DMS 273 (cell line): ENCODE results near the gene FUBP3.
"Not testable (repeated sequence)": the region's sequence is repeated elsewhere in the genome, so short reads cannot be mapped to it uniquely, and the experiment has no call there.

Experiments
- DNase-seq: peaks from one replicate; lab custom pipeline; 2025; ENCODE audit not compliant: unreplicated experiment; lab: John Stamatoyannopoulos, UW

The FUBP3 gene

DNA sequence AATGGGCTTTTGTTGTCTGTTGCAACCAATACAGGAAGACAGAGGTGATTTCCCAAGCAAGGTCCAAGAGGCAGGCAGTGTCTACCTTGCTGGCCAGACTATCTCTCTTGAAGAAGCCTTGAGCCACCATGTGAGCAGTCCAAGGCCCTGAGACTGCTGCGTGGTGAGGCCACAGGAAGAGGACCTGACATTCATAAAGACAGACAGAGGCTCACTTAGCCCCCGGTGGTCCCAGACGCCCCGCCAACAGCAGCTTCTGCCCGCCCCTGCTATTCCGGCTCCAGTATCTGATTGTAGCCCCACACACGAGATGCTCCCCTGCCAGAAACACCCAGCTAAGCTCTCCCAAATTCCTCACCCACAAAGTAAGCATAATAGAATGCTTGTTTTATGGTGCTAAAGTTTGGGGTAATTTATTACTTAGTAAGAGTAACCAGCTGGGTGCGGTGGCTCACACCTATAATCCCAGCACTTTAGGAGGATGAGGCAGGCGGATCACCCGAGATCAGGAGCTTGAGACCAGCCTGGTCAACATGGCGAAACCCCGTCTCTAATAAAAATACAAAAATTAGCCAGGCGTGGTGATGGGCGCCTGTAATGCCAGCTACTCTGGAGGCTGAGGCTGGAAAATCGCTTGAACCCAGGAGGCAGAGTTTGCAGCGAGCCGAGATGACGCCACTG, 22.8 kb upstream of the FUBP3 start:
- DNase-seq = no peak

DNA sequence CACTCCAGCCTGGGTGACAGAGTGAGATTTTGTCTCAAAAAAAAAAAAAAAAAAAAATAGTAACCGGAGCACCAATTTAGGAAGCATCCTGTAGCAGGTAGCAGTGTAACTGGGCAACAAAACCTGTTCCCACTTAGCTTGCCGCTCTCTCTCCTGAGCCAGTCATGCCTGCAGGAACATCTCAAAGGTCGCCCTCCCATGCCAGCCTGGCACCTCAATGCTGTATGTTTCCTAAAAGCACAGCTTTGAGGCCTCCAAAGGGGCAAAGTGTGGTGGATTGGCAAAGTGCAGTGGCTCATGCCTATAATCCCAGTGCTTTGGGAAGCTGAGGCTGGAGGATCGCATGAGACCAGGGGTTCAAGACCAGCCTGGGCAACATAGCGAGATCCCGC, 22.3 kb upstream of the FUBP3 start:
- DNase-seq = no peak

DNA sequence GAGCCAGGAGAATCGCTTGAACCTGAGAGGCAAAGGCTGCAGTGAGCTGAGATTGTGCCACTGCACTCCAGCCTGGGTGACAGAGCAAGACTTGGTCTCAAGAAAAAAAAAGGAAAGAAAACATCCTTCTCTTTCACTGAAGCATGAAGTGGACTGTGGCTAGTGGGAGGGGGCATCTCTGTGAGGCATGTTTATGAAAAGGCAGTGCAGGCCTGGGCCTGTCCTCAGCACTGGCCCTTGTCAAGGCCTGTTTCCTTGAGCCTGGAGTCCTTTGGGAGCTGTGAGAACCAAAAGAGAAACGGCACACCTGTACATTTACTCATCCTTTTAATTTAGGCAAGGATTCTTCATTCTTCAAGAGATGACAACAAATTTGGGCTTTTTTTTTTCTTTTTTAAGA, 18.3 kb upstream of the FUBP3 start:
- peak; percentile 34 for DNase-seq

DNA sequence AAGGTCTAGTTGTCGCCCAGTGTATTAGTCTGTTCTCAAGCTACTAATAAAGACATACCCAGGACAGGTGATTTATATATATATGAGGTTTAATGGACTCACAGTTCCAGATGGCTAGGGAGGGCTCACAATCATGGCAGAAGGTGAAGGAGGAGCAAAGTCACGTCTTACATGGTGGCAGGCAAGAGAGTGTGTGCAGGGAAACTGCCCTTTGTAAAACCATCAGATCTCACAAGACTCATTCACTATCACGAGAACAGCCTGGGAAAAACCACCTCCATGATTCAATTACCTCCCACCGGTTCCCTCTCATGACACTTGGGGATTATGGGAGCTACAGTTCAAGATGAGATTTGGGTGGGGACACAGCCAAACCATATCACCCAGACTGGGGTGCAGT, 16.9 kb upstream of the FUBP3 start:
- DNase-seq = not testable (repeated sequence)

DNA sequence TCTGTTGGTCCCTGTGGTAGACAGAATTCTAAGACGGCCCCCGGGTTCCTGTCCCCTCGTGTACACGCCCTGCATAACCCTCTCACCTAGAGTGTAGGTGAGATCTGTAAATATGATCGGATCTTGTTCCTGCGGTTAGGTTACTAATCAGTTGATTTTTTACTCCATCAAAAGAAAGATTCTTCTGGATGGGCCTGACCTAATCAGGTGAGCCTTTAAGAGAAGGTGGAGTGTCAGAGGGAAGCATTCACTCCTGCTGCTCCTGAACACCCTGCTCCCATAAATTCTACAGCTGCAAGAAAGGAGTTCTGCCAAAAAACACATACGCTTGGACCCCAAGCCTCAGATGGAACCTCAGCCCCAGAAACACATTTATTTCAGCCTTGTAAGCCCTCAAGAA, 15.6 kb upstream of the FUBP3 start:
- DNase-seq = no peak

DNA sequence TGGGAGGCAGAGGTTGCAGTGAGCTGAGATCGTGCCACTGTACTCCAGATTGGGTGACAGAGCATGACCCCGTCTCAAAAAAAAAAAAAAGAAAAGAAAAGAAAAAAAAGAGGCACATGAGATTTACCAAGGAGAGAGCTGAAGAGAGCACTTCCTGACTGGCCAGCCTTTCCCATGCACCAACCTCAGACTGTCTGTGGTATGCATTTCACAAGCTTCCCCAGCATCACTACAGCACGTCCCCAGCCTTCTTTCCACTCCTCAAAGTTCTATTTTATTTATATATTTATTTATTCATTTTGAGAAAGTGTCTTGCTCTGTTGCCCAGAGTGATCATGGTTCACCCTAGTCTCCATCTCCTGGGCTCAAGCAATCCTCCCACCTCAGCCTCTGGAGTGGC, 13.6 kb upstream of the FUBP3 start:
- DNase-seq = no peak

DNA sequence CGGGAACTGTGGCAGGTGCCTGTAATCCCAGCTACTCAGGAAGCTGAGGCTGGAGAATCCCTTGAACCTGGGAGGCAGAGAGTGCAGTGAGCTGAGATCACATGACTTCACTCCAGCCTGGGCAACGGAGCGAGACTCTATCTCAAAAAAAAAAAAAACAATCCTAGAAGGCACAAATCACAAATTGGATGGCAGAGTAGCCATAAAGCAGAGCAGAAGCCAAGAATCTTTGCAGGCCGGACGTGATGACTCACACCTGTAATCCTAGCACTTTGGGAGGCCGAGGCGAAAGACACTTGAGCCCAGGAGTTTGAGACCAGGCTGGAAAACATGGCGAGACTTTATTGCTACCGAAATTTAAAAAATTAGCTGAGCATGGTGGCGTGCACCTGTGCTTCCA, 9.2 kb upstream of the FUBP3 start:
- DNase-seq = no peak

DNA sequence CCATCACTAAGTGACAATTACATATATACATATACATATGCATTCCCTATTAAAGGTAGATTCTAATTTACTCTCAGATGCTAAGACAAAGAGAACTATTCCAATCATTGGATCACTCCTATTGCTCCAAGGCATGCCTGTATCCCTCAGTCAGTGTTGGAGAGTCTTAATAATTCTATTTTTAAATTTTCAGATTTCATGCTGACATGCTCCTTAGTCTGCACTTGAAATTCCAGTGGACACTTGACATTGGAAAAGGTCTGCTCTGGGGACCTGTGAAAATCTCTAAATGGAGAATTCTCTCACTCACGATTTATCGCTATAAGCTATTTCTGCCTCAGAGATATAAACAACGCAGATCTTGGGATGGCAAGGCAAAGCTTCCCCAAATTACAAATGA, 3.9 kb upstream of the FUBP3 start:
- DNase-seq = no peak

DNA sequence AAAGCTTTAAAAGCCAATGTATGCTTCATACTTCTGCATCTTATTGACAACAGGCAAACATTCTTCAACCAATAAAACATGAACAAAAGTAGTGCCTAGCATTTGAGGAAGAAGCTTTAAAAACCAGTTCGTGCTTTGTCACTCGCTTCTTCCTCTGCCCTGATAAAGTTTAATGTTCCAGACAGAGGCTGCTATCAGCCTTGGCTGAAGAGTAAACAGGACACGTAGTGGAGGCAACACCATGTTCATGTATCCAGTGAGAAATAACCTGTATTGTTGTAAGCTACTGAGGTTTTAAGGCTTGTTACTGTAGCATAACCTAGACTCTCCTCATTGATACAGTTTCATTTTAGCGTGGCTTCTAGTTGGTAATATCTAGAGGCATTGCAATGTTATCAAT, 3.2 kb upstream of the FUBP3 start:
- peak; percentile 25 for DNase-seq

DNA sequence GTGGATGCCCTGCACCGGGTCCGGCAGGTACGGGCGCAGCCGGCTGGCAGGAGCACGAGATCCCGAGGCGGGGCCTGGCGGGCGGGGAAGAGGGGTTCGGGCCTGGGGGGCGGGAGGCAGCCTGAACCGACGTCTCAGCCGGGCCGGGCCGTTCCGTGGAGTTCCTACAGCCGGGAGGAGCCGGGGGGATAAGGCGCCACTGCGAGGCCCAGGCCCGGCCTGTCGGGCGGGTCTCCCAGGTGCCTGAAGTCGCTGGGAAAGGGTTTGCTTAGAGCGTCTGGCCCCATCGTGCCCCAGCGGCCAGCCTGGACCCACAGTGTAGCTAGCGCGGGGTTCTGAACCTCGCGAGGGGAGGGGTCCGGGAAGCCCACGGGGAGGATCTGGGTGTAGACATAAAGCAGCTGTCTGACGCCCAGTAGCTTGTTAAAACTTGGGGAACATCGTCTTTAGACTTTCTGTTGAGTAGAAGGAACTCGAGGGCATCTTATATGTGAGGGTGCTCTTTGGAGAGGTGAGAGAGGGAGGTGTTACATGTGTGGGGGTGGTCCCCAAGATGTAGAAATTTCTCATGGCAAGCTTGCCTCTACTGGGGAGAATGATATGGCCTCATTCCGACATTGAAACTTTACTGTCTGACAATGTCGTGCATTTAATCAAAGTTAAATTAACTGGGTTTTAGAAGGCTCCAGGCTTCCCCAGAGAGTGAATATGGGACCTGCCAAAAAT, 524 bp downstream of the FUBP3 start:
- DNase-seq = peak; percentile 53

DNA sequence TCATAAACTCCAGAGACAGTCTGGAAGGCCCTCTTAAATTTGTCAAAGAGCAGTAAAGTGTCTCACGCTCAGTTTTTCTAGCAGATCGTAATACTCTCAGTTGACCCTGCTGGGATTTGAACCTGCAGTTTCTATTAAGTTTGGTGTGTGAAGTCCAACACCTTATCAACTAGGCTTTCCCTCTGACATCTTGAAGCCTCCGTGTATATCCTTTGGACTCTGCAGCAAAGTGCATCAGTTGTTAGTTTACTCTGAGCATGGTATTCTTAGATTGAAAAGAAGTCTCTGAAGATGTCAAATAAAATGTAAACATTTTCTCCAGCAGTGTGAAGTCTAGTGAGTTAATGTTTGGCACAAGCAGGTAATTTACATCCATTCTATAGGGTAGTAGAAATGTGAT, 2.4 kb downstream of the FUBP3 start:
- DNase-seq = no peak

DNA sequence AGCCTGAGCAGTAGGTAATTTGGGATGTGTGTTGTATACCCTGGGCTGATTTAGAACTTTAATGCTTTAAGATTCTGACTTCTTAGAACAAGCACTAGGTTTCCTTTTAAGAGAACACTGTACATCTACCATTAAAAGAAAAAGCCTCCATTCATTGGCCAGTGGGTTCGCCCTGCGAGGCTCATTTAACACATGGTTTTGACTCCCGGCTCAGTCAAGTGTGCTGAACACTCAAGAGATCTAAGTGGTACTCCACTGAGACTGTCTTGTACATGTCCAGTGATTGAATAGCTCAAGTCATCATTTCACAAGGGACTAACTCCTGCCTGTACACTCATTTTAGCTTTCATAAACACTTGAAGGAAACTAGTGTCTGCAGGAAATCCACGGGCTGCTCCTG, 3.9 kb downstream of the FUBP3 start:
- no peak for DNase-seq

DNA sequence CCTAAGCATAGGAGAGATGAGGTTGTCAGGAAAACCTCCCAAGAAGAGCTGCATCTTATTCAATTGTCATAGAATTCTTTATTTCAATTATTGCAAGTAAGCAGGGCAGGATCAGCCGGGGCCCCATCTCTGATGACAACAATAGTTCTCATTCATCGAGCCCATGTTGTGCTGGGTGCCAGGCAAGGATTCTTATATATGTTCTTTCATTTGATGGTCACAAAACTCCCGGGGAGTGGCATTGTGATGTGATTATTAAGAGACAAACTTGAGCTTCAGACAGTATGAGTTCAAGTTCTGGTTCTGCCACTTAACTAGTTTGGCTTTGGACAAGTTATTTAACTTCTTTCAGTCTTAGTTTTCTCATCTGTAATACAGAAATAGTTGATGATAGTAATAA, 8.5 kb downstream of the FUBP3 start:
- DNase-seq = no peak

DNA sequence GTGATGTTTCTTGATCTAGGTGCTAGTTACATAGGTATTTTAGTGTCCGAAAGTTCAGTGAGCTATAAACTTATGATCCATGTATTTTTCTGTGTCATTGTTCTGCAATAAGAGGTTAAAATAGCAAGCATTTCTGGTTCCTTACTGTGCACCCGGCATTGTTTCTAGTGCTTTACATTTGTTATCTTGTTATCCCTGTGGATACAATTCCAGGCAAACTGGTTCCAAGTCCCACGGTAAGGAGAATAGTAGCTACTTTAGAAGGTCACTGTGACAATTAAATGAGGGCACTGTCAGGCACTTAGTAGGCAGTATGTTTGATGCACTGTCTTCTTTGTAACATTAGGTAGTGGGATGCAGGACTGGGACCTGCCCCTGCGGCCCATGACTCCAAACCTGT, 9.0 kb downstream of the FUBP3 start:
- no peak for DNase-seq

DNA sequence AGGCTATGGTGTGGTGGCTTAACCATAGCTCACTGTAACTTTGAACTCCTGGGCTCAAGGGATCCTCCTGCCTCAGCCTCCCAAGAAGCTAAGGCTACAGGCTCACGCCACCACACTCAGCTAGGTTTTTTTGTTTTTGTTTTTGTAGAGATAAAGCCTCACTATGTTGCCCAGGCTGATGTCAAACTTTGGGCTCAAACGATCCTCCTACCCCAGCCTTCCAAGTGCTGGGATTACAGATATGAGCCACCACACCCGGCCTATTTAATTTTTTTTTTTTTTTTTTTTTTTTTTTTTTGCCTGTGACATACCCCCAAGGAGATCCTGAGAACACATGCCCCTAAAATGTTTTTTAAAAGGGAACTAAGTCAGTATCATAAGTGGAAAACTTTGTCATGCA, 10.4 kb downstream of the FUBP3 start:
- DNase-seq = no peak

DNA sequence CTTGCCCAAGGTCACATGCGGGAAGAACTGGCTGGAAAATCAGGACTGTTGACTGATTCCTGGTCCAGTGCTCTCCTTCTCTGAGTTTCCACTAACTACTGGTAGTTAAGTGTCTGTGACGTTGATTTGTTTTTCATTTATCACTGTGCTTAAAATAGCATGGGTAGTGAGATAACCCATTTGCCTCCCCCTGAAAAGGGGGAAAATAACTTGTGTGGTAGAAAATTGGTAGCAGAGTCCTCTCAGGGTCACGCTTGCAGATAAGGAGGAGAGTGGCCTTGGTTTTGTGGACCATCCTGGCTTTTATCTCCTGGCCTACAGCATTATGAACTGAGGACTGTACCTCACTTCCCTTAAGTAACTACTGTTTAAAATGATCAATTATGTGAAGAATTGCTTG, 10.9 kb downstream of the FUBP3 start:
- DNase-seq = no peak

DNA sequence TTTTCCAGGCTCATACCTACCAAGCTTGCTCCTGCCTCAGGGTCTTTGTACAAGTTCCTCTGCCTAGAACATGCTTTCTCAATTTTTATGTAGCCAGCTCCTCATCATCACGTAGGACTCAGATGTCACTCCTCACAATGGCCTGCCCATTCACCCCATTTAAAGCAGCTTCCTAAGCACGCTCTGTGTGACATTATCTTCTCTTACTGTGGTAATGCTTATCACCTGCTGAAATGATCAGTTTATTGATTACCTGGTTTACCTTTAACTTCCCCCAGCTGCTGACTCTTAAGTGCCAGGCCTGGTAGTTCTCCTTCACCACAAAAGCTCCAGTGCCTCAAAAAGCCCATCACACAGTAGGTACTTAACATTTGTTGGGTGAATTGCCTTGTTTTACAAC, 13.6 kb downstream of the FUBP3 start:
- DNase-seq = no peak

DNA sequence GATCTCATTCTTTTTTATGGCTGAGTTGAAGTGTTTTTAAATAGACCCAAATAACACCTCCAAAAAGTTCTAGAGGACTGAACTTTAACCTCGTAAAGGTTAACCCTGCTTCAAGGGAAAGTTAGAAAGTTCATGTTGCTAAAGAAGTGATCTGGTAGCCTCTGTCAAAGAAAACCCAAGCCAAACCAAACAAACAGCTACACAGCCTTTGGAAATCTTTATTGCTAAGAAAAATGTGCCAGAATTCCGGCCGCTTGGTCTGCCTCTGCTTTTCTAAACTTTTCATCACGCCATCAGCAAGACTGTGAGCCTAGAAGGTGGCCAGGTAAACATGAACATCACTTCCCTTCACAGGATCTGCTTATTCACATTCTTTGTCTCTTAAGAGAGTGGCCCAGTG, 17.9 kb downstream of the FUBP3 start:
- no peak for DNase-seq

DNA sequence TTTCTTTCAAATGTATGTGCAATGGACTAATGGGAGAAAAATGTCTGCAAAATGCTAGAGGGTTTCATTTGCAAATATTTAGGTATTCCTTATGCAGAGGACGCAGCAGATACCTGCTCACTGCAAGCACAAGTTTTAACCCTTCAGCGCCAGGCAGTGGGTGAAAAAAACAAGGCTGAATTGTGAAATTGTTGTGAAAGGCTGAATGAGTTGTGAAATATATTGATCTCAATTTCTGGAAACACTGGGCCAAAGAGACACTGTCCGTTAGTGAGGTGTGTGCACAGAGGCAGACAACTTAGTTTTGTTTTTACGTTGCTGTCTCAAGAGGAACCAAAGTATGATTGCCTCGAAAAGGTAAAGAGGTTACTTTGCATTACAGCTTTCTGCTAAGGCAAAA, 18.8 kb downstream of the FUBP3 start:
- DNase-seq = no peak

DNA sequence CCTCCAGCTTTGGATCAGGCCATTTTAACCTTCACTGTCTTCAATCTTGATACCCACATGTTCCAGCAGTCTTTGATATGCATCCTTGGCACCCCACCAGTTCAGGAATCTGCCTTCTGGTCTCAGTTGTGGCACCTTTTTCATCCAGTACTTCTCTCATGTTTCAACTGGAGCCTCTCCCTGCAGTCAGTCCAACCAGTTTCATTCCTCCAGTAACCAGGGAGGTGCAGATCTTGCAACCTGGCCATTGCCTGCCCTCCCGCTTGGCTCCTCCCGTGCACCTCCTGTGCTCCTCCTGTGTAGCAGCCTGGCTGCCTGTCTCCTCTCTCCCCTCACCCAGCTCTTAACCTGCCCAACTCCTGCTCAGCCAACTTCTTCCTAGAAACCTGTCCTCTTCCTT, 20.2 kb downstream of the FUBP3 start:
- DNase-seq = peak; percentile 27

DNA sequence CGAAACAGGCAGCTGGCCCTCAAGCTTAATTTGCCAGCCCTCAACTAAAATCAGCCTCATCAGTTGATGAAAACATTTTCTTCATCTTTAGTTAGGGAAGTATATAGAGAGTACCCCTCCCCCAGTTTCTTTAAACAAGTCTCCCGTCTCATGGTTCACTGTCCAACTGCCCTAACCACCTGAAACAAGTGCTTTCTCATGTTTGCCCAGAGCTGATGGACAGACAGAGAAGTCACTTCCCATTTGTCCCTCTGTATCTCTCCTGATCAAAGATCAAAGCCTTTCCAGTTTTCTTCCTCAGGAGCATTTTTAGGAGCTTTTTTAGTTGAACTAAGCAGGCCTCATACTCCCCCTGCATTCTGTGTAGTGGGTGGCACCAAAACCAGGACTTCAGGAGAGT, 21.7 kb downstream of the FUBP3 start:
- no peak for DNase-seq

DNA sequence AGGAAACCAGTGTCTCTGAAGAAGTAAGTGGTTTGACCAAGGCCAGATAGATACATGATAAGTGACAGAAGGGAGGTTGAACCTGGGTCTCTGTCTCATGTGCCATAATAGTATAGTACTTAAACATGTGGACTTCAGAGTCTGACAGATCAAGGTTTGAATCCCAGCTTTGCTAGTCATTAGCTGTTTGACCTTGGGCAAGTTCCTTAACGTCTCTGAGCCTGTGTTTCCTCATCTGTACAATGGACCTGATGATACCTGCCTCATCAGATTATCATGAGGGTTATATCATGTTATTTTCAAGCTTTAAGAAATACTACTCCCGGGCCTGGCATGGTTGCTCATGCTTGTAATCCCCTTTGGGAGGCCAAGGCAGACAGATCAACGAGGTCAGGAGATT, 24.9 kb downstream of the FUBP3 start:
- no peak for DNase-seq
